NCI-H187 (cell line): Measurements from ENCODE around the gene XCL1.
A peak's percentile ranks its signal among the peaks of the same experiment; 100 is the strongest.
"Not testable (repeated sequence)": the region's sequence is repeated elsewhere in the genome, so short reads cannot be mapped to it uniquely, and the experiment has no call there.

ENCODE experiments used
- DNase-seq, 2 experiments: peaks; one replicate each; lab custom pipeline; 2025; lab: John Stamatoyannopoulos, UW

XCL1 gene

GRCh38 chr1:168567568-168567967 is 8.8 kb upstream of the XCL1 start:
- no peak for DNase-seq

GRCh38 chr1:168568346-168568745 is 8.1 kb upstream of the XCL1 start:
- DNase-seq = no peak

GRCh38 chr1:168570652-168571051 is 5.8 kb upstream of the XCL1 start:
- DNase-seq = no peak

- DNase-seq = no peak
These were observed 3.8 kb upstream of the XCL1 start for GRCh38 chr1:168572633-168573032.

GRCh38 chr1:168574234-168574633 is 2.2 kb upstream of the XCL1 start:
- not testable (repeated sequence) for DNase-seq

GRCh38 chr1:168578531-168579185 is 2.3 kb downstream of the XCL1 start:
- DNase-seq = not testable (repeated sequence)

- DNase-seq = not testable (repeated sequence)
These were observed 3.9 kb downstream of the XCL1 start for GRCh38 chr1:168580290-168580689.

- not testable (repeated sequence) for DNase-seq
These were observed 4.6 kb downstream of the XCL1 start for GRCh38 chr1:168580991-168581390.

GRCh38 chr1:168581817-168582572 is 5.6 kb downstream of the XCL1 start:
- DNase-seq = no peak

- no peak for DNase-seq
These were observed 6.4 kb downstream of the XCL1 start for GRCh38 chr1:168582688-168583336.

- no peak for DNase-seq
These were observed 7.2 kb downstream of the XCL1 start for GRCh38 chr1:168583571-168583970.

GRCh38 chr1:168585191-168585590 is 8.8 kb downstream of the XCL1 start:
- no peak for DNase-seq

- no peak for DNase-seq
These were observed 9.5 kb downstream of the XCL1 start for GRCh38 chr1:168585937-168586336.

GRCh38 chr1:168589167-168589566 is 12.8 kb downstream of the XCL1 start:
- no peak for DNase-seq

- DNase-seq = no peak
These were observed 14.7 kb downstream of the XCL1 start for GRCh38 chr1:168591066-168591465.

- DNase-seq = no peak
These were observed 15.3 kb downstream of the XCL1 start for GRCh38 chr1:168591641-168592250.

GRCh38 chr1:168595403-168595802 is 19.0 kb downstream of the XCL1 start:
- DNase-seq = not testable (repeated sequence)

- no peak for DNase-seq
These were observed 21.7 kb downstream of the XCL1 start for GRCh38 chr1:168598125-168598524.

- DNase-seq = no peak
These were observed 22.5 kb downstream of the XCL1 start for GRCh38 chr1:168598892-168599291.

GRCh38 chr1:168599641-168600040 is 23.2 kb downstream of the XCL1 start:
- no peak for DNase-seq

GRCh38 chr1:168601051-168601450 is 24.6 kb downstream of the XCL1 start:
- DNase-seq = no peak

- DNase-seq = peak; percentile 57 to 89
These were observed 27.2 kb downstream of the XCL1 start for GRCh38 chr1:168603501-168604110.
